Right cardiac atrium (tissue), 5 donors: ENCODE data around the gene NCR3LG1. TPM values are rescaled to one million over a fixed set of nuclear protein-coding genes. Genes with fewer than 3 reads are reported as not detected.

Experiments
- polyA plus RNA-seq: library from polyadenylated mRNA; stranded (reverse); fragments of 200-250 nt; gene quantifications from one replicate; pipeline ENCODE4 v1.2.3, GENCODE V29; 2013
- total RNA-seq, 4 donors: library from RNA; stranded (reverse); fragmentation: NEBNext Ultra II Directional; extraction: Animal tissue kit (Norgen Biotek cat#: 25700); gene quantifications; one replicate each; pipeline ENCODE4 v1.2.1, GENCODE V29; 2021
- donor health status: healthy with polysubstance abuse.
- donor health status: DM: no; HTN: yes; CAD: no.
- donor health status: DM: no; HTN: no; CAD: no.
- donor health status: DM: no; HTN: yes; CAD: no; lungs with severe emphysema.
- donor health status: DM: yes; HTN: yes; CAD: no.

NCR3LG1 gene
- total and polyA plus RNA-seq, 5 donors, result 0.75 to 3.3 (median 2.9) TPM

Other genes starting within 250 kb of the NCR3LG1 start
- 10 to 100 TPM; 44.1 to 62.0 (median 52.5) TPM for gene PIK3C2A, start 143.8 kb upstream of the NCR3LG1 start, total RNA-seq
- gene PIK3C2A, start 143.8 kb upstream of the NCR3LG1 start, polyA plus RNA-seq, result 10.5 TPM
- gene NUCB2, start 75.1 kb upstream of the NCR3LG1 start, total RNA-seq, result 100 to 1,000 TPM; 118 to 172 (median 137) TPM
- 135 TPM for gene NUCB2, start 75.1 kb upstream of the NCR3LG1 start, polyA plus RNA-seq
- gene KCNJ11, start 36.9 kb downstream of the NCR3LG1 start, total RNA-seq, result 10 to 100 TPM in 3 of 4 donors, 1 to 10 TPM in 1; 9.2 to 33.1 (median 25.2) TPM
- 18.6 TPM for gene KCNJ11, start 36.9 kb downstream of the NCR3LG1 start, polyA plus RNA-seq
- 1 to 10 TPM in 3 of 4 donors, under 1 TPM in 1; 0.61 to 6.8 (median 3.3) TPM for gene ABCC8, start 125.0 kb downstream of the NCR3LG1 start, total RNA-seq
- 6.4 TPM for gene ABCC8, start 125.0 kb downstream of the NCR3LG1 start, polyA plus RNA-seq
- under 1 TPM in 3 of 4 donors, not detected in 1; 0.20 to 0.61 (median 0.46) TPM for gene USH1C, start 192.6 kb downstream of the NCR3LG1 start, total RNA-seq
- 0.16 TPM for gene USH1C, start 192.6 kb downstream of the NCR3LG1 start, polyA plus RNA-seq
- not detected for gene OTOG, start 195.5 kb downstream of the NCR3LG1 start, total RNA-seq
- gene OTOG, start 195.5 kb downstream of the NCR3LG1 start, polyA plus RNA-seq, result not detected